A549 (cell line): Measurements from ENCODE around the gene FAM9B. TPM values are rescaled to one million over a fixed set of nuclear protein-coding genes. Genes with fewer than 3 reads are reported as not detected.

Source experiments
- ATAC-seq, 2 experiments: fragments of 200-7000 bp in 1 of 2; fragments of >200 bp in 1 of 2; cut with Nextera tagmentation in 1 of 2; cut with Tn5 transposase in 1 of 2; 3 replicates each; pipeline versions ENCODE4 v1.8.0 to v1.9.1; 2018 to 2020; ENCODE audit warnings: mild to moderate bottlenecking in 1 of 2, moderate library complexity in 1 of 2
- CTCF ChIA-PET: fragments of 300-600 bp; sonication (Branson Sonifier 250); formaldehyde crosslinking; extraction: SDS; loops from one replicate; lab custom pipeline; 2021; ENCODE audit warnings: antibody characterized with exemption, inconsistent platforms; lab: Yijun Ruan, JAX
- POLR2A ChIA-PET: fragments of 350-600 bp; formaldehyde crosslinking; extraction: SDS; loops from one replicate; lab custom pipeline; 2021; ENCODE audit warnings: antibody characterized with exemption, inconsistent platforms; lab: Yijun Ruan, JAX
- DNase-seq, 2 experiments: peaks; one replicate each; pipeline versions ENCODE4 v3.0.0 to v3.0.0-alpha.2; 2011 to 2016; ENCODE audit warnings: low read depth in 1 of 2, low spot score in 1 of 2
- FAIRE-seq: peaks from 2 replicates; lab custom pipeline; 2011; peaks lifted over from hg19 to GRCh38; lab: Jason Lieb, UNC
- H3K27ac ChIP-seq, 2 experiments: fragments of >200 bp; sonication (Bioruptor Twin); formaldehyde crosslinking; 3 replicates each; pipeline ENCODE4 v1.5.1; 2016 to 2017
- H3K4me1 ChIP-seq: fragments of >200 bp; sonication (Bioruptor Twin); formaldehyde crosslinking; 3 replicates; pipeline ENCODE4 v1.6.1; 2016
- H3K4me2 ChIP-seq: fragments of >200 bp; sonication (Bioruptor Twin); formaldehyde crosslinking; 3 replicates; pipeline ENCODE4 v1.6.1; 2016
- H3K4me3 ChIP-seq: fragments of >200 bp; sonication (Bioruptor Twin); formaldehyde crosslinking; 3 replicates; pipeline ENCODE4 v1.5.1; 2016
- H3K9me3 ChIP-seq: fragments of >200 bp; sonication (Bioruptor Twin); formaldehyde crosslinking; 3 replicates; pipeline ENCODE4 v1.6.1; 2016
- CBX2 ChIP-seq: fragments of 200-600 bp; sonication (generic); IDR thresholded peaks from 2 replicates; pipeline ENCODE4 v1.6.1; 2016; ENCODE audit warnings: low read depth, mild to moderate bottlenecking, borderline replicate concordance
- CHD2 ChIP-seq: fragments of 150-350 bp; IDR thresholded peaks from 2 replicates; pipeline ENCODE4 v1.6.1; 2014; ENCODE audit warnings: low read length; ENCODE audit not compliant: partially characterized antibody
- CHD4 ChIP-seq: fragments of 200-600 bp; sonication (generic); IDR thresholded peaks from 2 replicates; pipeline ENCODE4 v1.6.1; 2016; ENCODE audit warnings: antibody characterized with exemption, mild to moderate bottlenecking, borderline replicate concordance
- EHF ChIP-seq: fragments of 250-450 bp; sonication (Bioruptor Pico); IDR thresholded peaks from 2 replicates; pipeline ENCODE4 v1.5.0; 2020; ENCODE audit warnings: mild to moderate bottlenecking
- EHMT2 ChIP-seq: fragments of 200-600 bp; sonication (generic); IDR thresholded peaks from 2 replicates; pipeline ENCODE4 v1.6.1; 2016; ENCODE audit warnings: antibody characterized with exemption, low read depth, mild to moderate bottlenecking, moderate library complexity
- ESRRA ChIP-seq: fragments of 150-350 bp; IDR thresholded peaks from 2 replicates; pipeline ENCODE4 v1.6.1; 2014; ENCODE audit warnings: mild to moderate bottlenecking, low read length, borderline replicate concordance
- FOSB ChIP-seq: fragments of 250-450 bp; sonication (Bioruptor Pico); IDR thresholded peaks from 2 replicates; pipeline ENCODE4 v1.5.0; 2020; ENCODE audit warnings: mild to moderate bottlenecking, moderate library complexity
- FOSL2 ChIP-seq, 2 experiments: fragments of 450-650 bp in 1 of 2; fragments of >200 bp in 1 of 2; sonication (Bioruptor Twin) in 1 of 2; formaldehyde crosslinking; IDR thresholded peaks; 2 replicates each; pipeline versions ENCODE4 v1.5.0 to v1.6.1; 2016 to 2020; ENCODE audit warnings: mild to moderate bottlenecking in 1 of 2, moderate library complexity in 1 of 2
- HDAC2 ChIP-seq: fragments of 200-600 bp; sonication (generic); IDR thresholded peaks from 2 replicates; pipeline ENCODE4 v1.6.1; 2016
- HEYL ChIP-seq: fragments of 250-450 bp; sonication (Bioruptor Pico); IDR thresholded peaks from 2 replicates; pipeline ENCODE4 v1.8.0; 2021; ENCODE audit warnings: mild to moderate bottlenecking, moderate library complexity
- HMGXB4 ChIP-seq: fragments of 250-450 bp; sonication (Bioruptor Pico); IDR thresholded peaks from 2 replicates; pipeline ENCODE4 v1.5.0; 2021; ENCODE audit warnings: mild to moderate bottlenecking, moderate library complexity, borderline replicate concordance
- HOXA7 ChIP-seq: fragments of 250-450 bp; sonication (Bioruptor Pico); IDR thresholded peaks from 2 replicates; pipeline ENCODE4 v1.5.0; 2020; ENCODE audit warnings: mild to moderate bottlenecking, moderate library complexity
- MAFK ChIP-seq: fragments of 450-650 bp; IDR thresholded peaks from 2 replicates; pipeline ENCODE4 v1.6.1; 2014; ENCODE audit not compliant: partially characterized antibody
- MYC ChIP-seq: IDR thresholded peaks from 2 replicates; pipeline ENCODE4 v1.6.1; 2012; ENCODE audit warnings: mild to moderate bottlenecking, inconsistent platforms, low read length, improper control_type of control experiment, borderline replicate concordance
- PBX3 ChIP-seq: IDR thresholded peaks from 2 replicates; pipeline ENCODE4 v1.6.1; 2012
- POLR2A ChIP-seq: IDR thresholded peaks from 2 replicates; pipeline ENCODE4 v1.6.1; 2012; ENCODE audit warnings: mild to moderate bottlenecking, low read length
- POLR2AphosphoS2 ChIP-seq: conservative IDR thresholded peaks from 2 replicates; pipeline ENCODE4 v1.6.1; 2012; ENCODE audit warnings: low read length, improper control_type of control experiment, inconsistent platforms
- RAD21 ChIP-seq, 2 experiments: fragments of >200 bp in 1 of 2; sonication (Bioruptor Twin) in 1 of 2; formaldehyde crosslinking in 1 of 2; IDR thresholded peaks in 1 of 2; conservative IDR thresholded peaks in 1 of 2; 2 replicates in 1 of 2; 3 replicates in 1 of 2; pipeline ENCODE4 v1.6.1; 2012 to 2018; ENCODE audit warnings: inconsistent platforms in 1 of 2
- RFX5 ChIP-seq: fragments of 450-650 bp; IDR thresholded peaks from 2 replicates; pipeline ENCODE4 v1.7.1; 2014; ENCODE audit warnings: antibody characterized with exemption, mild to moderate bottlenecking, moderate library complexity
- SMC3 ChIP-seq: fragments of >200 bp; sonication (Bioruptor Twin); formaldehyde crosslinking; IDR thresholded peaks from 3 replicates; pipeline ENCODE4 v1.6.1; 2018; ENCODE audit warnings: inconsistent platforms
- TP53 ChIP-seq: fragments of 250-450 bp; sonication (Bioruptor Pico); IDR thresholded peaks from 2 replicates; pipeline ENCODE4 v1.5.0; 2021; ENCODE audit warnings: mild to moderate bottlenecking, moderate library complexity
- ZC3H11A ChIP-seq: fragments of 450-650 bp; IDR thresholded peaks from 2 replicates; pipeline ENCODE4 v1.6.1; 2014; ENCODE audit warnings: antibody characterized with exemption, mild to moderate bottlenecking
- WGBS: methylation state at CpG from one replicate; pipeline ENCODE4 v1.1.6; 2017; ENCODE audit errors: missing lambda C conversion rate; 5-methylcytosine and 5-hydroxymethylcytosine counted together
- polyA plus RNA-seq, 4 experiments: library from polyadenylated mRNA; depleted of rRNA in 3 of 4; stranded (reverse); fragments of >200 nt; fragmentation: RNase III in 1 of 4; extraction: RNeasy Plus Mini Kit Qiagen cat#74134 plus additional on column Dnase treatment in 1 of 4; gene quantifications; 2 replicates in 3 of 4; 3 replicates in 1 of 4; pipeline ENCODE4 v1.2.3, GENCODE V29; 2011 to 2017
- TF ChIP-seq, protein P1 (sequence below): fragments of >200 bp; sonication (Bioruptor Twin); formaldehyde crosslinking; IDR thresholded peaks from 3 replicates; pipeline ENCODE4 v1.6.1; 2016
- TF ChIP-seq, protein P2 (sequence below): fragments of 450-650 bp; IDR thresholded peaks from 2 replicates; pipeline ENCODE4 v1.6.1; 2014; ENCODE audit warnings: antibody characterized with exemption
- TF ChIP-seq, protein P3 (sequence below): fragments of >200 bp; sonication (Bioruptor Twin); formaldehyde crosslinking; IDR thresholded peaks from 3 replicates; pipeline ENCODE4 v1.5.1; 2016

FAM9B gene
- polyA plus RNA-seq, 2 of the 4 experiments (the other 2 are of a cell fraction), result not detected

GRCh38 chrX:8988446-8988845 lies 45.5 kb downstream of the FAM9B start (continued):
- TF ChIP-seq, protein P1, sequence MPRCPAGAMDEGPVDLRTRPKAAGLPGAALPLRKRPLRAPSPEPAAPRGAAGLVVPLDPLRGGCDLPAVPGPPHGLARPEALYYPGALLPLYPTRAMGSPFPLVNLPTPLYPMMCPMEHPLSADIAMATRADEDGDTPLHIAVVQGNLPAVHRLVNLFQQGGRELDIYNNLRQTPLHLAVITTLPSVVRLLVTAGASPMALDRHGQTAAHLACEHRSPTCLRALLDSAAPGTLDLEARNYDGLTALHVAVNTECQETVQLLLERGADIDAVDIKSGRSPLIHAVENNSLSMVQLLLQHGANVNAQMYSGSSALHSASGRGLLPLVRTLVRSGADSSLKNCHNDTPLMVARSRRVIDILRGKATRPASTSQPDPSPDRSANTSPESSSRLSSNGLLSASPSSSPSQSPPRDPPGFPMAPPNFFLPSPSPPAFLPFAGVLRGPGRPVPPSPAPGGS, result no peak
- TF ChIP-seq CHD2 (no peak), FOSB (no peak), POLR2A (no peak), MYC (no peak), CHD4 (no peak), TP53 (CRISPR knock-in tag) (no peak), PBX3 (no peak), SMC3 (no peak), FOSL2 (IDR thresholded peaks at IDR 0.05) (no peak), FOSL2 (CRISPR knock-in tag; IDR thresholded peaks at IDR 0.05) (no peak), CBX2 (no peak)
- TF ChIP-seq, protein P2, sequence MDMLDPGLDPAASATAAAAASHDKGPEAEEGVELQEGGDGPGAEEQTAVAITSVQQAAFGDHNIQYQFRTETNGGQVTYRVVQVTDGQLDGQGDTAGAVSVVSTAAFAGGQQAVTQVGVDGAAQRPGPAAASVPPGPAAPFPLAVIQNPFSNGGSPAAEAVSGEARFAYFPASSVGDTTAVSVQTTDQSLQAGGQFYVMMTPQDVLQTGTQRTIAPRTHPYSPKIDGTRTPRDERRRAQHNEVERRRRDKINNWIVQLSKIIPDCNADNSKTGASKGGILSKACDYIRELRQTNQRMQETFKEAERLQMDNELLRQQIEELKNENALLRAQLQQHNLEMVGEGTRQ, result no peak
- TF ChIP-seq, protein P3, sequence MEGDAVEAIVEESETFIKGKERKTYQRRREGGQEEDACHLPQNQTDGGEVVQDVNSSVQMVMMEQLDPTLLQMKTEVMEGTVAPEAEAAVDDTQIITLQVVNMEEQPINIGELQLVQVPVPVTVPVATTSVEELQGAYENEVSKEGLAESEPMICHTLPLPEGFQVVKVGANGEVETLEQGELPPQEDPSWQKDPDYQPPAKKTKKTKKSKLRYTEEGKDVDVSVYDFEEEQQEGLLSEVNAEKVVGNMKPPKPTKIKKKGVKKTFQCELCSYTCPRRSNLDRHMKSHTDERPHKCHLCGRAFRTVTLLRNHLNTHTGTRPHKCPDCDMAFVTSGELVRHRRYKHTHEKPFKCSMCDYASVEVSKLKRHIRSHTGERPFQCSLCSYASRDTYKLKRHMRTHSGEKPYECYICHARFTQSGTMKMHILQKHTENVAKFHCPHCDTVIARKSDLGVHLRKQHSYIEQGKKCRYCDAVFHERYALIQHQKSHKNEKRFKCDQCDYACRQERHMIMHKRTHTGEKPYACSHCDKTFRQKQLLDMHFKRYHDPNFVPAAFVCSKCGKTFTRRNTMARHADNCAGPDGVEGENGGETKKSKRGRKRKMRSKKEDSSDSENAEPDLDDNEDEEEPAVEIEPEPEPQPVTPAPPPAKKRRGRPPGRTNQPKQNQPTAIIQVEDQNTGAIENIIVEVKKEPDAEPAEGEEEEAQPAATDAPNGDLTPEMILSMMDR, result no peak
- TF ChIP-seq, all 56 proteins: peak for 0

DNA sequence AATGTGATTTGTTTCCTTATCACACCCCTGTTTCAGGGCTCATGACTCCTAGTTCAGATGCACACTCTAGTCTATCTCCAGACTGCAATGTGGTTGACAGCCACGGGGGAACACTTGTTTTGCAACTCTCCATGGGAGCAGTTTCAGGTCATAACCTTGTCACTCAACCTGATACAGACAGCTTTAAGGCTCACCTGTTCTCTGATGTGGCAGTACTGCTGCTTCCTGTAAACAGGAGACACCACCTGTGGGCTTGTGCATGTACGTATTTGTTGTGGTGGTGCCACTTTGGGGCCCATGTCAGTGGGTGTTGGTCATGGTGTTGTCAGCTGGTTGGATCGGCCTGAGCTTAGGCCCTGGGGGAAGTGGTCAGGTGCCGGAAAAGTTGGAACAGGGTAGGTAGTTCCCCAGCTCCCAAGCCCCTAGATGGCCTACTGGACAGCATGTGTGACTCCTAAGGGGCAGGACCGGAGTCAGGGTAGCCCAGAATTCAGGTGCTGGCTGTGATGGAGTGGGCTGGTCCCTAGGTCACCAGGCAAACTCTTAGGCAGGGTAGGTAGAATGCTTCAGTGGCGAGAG lies 46.2 kb downstream of the FAM9B start:
- no peak for ATAC-seq
- H3K9me3 ChIP-seq, result no peaks in the 10 kb centered on the region
- H3K4me1 ChIP-seq, result no peaks in the 10 kb centered on the region
- no peak overlapping the region for H3K4me2 ChIP-seq
- no peak overlapping the region for H3K27ac ChIP-seq
- TF ChIP-seq HOXA7 (CRISPR knock-in tag) (no peak), FOSB (no peak), FOSL2 (IDR thresholded peaks at IDR 0.05) (no peak), FOSL2 (CRISPR knock-in tag; IDR thresholded peaks at IDR 0.05) (no peak), CHD2 (no peak), EHF (CRISPR knock-in tag) (no peak), HEYL (CRISPR knock-in tag) (no peak), RAD21 (conservative IDR thresholded peaks at IDR 0.05 in 1 of 2, IDR thresholded peaks at IDR 0.05 in 1 of 2) (no peak), POLR2AphosphoS2 (no peak), HDAC2 (no peak), HMGXB4 (CRISPR knock-in tag) (no peak), MYC (no peak), ESRRA (no peak), EHMT2 (no peak), ZC3H11A (no peak), RFX5 (no peak), CHD4 (no peak), MAFK (no peak)
- CTCF ChIA-PET, result interaction anchor here (1.0 kb wide), 1 partner anchor 325 kb away, joined by 3 read pairs; no protein-coding TSS in a partner anchor
- no peak overlapping the region for H3K4me3 ChIP-seq
- POLR2A ChIA-PET, result no interaction called here
- DNase-seq, result no peak
- whole genome bisulfite sequencing, result 78% methylated on average over 2 of the region's 6 CpGs
- no peak for FAIRE-seq
